HG03457 (cell line): ENCODE data around the gene FGF1.

Source experiments
- ATAC-seq: cut with Tn5 transposase; IDR thresholded peaks from one replicate; pipeline ENCODE4 v1.9.1; 2021; ENCODE audit warnings: moderate number of reproducible peaks; ENCODE audit not compliant: unreplicated experiment

The FGF1 gene

DNA sequence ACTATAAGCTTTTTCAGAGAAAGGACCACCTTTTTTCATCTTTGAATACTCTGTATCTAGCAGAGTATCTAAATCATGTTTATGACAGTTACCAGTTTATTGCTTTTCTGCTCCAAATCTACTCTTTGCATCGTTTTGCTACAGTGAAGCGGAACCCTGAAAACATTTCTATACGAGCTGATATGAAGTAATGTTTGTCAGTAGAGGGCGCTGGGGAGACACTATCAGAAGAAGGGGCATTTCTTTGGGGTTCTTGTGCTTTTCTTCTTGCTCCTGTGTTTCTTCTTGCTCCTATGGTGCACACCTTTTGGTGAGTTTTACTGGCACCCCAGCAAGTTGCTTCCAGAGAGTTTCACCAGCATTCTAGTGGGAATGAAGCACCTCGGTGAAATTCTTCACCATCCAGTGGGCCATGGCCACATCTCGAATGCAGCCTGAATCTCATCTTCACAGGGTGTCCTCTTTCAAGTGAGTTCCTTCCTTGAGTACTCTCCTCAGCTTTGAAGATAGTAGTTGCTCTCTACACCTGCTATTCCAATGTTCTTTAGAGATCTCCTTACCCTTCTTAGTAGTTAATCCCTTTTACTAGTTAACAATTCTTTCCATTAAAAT is 98.4 kb downstream of the FGF1 start:
- no peak for ATAC-seq

DNA sequence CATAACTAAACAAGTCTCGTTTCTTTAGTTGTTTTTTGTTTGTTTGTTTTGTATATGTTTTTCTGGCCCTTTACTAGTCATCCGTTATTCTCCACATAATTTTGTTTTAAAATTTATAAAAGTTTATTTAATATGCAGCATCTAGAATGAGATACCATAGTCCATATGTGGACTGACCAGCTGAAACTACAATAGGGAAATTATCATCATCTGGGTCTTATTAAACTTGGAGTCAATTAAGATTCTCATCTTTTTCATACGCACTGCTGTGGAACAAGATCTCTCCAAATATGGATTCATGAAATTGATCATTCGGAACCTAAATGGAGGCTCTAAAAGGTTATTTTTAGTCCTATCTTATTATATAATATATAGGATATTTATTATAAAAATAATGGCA is 99.3 kb downstream of the FGF1 start:
- ATAC-seq, result no peak

DNA sequence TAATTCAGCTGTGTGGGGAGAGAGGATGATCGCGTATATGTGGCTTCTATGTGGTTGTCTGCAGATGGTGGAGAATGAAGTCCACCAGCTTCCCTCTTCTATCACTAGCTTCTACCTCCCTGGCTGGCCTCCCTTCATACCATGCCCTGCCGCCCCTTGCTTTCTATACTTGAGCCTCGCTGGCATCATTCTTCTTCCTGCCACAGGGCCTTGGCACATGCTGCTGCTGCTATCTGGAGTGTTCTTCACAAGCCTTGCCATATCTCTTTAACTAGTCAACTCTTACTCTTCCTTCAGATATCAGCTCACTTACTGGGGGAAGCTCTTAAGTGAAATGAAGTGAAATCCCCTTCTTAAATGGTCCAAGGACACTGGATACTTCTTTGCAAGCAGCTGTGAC is 100.4 kb downstream of the FGF1 start:
- no peak for ATAC-seq

DNA sequence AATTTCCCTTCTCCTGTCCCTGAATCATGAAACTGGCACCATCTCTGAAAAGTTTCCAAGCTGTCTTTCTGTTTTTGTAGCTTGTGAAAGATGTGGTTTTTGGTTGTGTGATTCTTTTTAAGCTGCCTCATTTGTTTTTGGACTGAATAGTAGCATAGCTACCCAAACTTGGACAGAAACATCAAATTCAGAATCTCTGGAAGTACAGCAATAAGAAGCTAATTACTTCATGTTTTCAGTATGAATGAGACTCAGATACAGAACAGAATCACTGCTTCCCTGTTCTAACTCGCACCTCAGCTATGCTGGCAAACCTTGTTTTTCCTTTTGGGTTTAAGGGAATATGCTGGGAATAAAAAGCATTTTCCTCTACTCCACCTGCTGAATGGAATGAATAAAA is 101.0 kb downstream of the FGF1 start:
- ATAC-seq, result no peak

DNA sequence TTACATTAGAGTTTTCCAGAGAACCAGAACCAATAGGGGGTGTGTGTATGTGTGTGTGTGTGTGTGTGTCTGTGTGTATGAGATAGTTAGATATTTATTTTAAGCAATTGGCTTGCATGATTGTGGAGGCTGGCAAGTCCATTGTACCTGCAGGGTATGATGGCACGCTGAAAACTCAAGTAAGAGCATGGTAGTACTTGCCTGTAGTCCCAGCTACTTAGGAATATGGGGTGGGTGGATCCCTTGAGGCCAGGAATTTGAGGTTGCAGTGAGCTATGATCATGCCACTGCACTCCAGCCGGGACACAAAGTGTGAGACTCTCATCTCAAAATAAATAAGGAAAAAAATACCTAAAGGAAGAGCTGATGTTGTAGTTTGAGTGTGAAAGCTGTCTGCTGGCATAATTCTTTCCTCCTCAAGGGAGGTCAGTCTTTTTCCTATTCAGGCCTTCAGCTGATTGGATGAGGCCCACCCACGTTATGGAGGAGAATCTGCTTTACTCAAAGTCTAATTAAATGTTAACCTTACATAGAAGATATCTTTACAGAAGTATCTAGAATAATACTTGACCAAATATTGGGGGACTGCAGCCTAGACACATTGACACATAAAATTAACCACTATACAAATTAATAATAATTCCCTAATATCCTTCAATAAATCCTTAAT is 107.6 kb downstream of the FGF1 start:
- no peak for ATAC-seq

DNA sequence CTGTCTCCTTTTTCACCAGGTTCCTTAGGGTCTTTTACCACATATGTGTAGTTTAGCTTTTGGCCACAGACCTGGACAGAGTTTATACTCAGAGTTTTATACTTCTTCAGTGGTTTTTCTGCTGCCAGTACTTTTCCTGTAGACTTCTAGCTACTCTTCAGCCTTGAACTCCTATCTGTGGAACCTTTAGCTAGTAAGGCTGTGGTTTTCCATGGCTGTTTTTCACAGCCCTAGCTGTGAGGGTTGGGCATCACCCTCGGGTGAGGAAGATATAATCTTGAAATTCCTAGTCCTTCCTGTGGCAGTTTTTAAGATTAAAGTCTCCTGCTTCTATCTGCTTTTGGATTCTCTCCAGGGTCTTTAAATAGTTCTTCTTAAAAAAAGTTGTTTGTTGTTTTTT is 109.1 kb downstream of the FGF1 start:
- ATAC-seq, result no peak

DNA sequence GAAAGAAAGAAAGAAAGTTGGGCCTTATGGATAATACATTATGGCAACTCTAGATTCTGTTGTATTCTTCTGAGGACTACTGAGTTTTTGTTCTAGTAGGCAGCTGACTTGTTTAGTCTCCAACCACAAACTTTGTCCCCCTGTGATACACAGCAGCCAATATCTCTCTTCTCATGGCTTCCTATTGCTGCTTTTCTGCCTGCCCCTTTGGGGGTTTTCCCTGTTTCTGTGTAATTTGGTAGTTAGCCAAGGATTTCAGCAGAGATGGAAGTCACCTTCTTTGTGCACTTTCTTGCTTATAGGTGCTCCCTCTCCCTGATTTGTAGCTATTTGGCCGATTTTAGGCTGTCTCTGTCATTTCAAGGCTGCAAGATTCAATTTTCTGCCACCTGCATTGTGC is 109.6 kb downstream of the FGF1 start:
- ATAC-seq, result no peak

DNA sequence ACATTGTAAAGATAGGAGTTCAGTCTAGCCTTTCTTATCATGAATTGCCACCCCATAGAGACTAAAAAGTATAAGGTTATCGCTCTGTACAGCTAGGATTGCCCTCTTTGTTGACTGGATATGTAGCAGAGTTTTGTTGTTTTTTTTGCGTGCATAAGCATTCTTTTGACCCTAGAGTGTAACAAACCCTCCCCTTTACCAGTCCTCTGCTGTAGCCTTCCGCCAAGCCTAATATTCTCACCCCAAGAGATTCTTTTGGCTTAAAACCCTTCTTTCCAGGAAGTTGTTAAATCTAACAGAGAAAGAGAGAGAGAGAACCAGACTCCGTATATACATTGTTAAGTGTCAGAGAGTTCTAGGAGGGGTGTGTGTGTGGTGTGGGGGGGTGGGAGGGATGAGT is 113.9 kb downstream of the FGF1 start:
- ATAC-seq, result no peak

DNA sequence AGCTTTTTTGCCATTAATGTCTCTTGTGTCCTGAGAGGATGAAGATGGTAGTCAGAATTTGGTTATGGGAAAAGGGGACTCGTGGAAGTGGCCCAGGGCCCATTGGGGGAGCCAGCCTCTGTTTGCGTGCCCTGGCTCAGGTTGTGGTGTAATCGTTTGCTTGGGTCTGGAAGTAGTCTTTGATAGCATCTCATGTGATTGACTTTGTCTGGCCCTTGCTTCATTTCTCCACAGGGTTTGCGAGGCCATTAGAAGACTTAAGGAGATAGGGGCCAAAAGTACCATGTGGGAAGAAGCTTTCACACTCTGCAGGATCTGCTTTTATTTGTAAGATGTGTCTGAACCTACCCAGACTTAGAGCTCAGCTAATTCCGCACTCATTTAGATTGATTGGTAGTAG is 114.5 kb downstream of the FGF1 start:
- no peak for ATAC-seq

DNA sequence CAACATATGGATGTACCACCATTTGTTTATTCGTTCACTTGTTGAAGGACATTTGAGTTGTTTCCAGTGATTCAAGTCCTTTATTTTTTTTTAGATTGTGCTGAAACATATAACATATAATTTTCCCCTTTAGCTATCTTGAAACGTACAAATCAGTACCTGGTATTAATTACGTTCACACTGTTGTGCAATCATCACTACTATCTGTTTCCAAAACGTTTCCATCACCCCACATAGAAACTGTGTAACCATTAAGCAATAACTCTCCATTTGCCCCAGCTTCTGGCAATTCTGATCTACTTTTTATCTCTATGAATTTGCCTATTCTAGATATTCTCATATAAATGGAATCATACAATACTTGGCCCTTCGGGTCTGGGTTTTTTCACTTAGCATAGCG is 116.0 kb downstream of the FGF1 start:
- no peak for ATAC-seq

DNA sequence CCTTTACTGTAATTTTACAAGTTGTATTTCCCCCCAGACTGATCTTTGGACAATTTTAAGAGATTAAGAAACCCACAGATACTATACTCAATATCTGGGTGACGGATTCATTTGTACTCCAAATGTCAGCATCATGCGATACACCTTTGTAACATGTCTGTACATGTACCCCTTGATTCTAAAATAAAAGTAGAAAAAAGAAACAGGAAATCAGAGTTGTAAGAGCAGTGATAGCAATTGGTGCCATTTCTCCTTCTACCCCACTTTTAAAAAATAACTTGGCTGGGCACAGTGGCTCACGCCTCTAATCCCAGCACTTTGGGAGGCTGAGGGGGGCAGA is 116.9 kb downstream of the FGF1 start:
- no peak for ATAC-seq

DNA sequence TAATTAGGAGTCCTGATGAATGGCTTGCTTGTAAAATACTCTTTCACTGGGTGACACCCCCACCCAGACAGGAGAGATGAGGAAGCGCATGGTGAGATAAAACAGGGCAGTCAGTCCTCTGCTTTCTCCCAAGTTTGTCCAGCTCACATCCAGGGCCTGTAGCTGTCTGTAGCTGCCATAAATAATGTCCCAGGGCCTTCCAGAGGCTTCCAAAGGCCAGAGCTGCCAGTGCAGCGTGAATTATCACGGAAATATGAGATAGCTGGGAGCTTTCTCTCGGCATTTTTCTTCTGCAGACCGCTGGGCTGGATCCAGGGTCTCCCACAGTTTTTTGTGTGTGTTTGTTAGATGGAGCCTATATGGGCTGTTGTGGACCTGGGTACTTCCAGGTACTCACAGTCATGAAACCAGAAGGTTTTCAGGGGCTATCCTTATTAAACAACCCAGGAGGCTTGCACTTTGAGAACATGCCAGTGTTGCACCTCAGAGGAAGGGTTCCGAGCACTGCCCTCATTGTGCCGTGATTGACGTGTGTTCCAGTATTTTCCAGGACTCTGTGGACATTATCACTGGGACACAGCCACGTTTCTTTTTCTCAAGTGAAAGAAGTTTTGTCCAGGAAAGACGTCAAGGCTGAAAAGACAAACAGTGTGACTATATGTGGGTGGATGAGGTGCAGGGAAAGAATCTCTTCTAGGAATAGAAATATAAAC is 117.5 kb downstream of the FGF1 start:
- no peak for ATAC-seq

DNA sequence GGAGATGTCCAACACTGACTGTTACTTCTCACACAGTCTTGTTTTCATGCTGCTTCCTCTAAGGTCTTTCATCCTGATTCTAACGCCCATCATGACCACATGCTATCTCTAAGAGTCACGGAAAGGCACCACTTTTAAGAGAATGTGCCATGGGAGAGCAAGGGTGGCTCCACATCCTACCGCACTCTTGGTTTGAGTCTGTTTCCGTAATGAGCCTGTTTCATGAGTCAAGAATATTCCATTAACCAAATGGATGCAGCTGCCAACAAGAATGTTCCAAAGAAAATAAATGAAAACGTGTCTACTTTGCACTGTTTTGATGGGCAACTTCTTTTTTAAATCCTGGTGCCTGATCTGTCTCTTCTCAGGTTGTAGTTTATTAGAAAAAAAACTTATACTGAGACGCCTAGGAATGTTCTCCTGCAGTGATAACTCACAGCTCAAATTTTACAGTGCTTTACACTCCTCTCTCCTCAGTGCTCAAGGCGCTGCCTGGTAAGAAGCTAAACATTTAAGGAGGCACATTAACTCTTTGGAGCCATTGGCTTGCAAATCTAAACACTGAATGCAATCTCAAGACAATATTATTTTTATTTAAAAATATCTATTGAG is 124.3 kb downstream of the FGF1 start:
- no peak for ATAC-seq

DNA sequence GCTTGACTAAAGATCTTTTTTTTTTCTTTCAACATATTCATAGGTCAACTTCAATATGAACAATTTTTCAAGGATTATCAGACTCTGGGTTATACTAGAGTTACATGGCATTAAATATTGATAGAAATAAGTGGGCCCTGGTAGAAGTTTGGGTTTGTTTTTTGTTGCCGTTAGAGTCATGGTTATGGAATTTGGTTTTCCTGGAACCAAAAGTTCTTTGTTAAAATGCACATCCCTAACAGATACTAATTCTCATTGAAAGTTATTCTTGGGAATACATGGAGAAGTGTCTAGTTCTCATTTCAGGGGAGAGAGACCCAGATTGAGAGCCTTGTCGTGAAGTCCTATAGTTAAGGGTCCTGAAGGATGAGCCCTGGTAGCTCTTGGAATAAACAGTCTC is 124.9 kb downstream of the FGF1 start:
- ATAC-seq, result no peak

DNA sequence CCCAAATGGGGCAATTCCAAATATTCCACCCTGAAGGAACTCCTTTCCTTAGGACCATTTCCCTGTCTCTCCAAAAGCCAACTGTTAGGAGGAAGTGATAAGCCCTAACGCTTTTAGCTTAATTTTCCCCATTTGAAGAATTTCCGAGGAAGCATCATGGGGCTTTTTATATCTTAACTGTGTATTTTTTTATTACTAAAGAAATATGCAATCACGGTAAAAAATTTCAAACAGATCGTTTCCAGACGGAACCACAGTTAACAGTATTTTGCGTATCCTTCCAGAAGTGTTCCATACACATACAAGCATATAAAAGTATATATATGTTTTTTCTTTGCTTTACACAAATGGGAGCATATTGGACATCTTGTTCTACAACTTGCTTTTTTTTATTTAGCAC is 133.8 kb downstream of the FGF1 start:
- ATAC-seq, result no peak

DNA sequence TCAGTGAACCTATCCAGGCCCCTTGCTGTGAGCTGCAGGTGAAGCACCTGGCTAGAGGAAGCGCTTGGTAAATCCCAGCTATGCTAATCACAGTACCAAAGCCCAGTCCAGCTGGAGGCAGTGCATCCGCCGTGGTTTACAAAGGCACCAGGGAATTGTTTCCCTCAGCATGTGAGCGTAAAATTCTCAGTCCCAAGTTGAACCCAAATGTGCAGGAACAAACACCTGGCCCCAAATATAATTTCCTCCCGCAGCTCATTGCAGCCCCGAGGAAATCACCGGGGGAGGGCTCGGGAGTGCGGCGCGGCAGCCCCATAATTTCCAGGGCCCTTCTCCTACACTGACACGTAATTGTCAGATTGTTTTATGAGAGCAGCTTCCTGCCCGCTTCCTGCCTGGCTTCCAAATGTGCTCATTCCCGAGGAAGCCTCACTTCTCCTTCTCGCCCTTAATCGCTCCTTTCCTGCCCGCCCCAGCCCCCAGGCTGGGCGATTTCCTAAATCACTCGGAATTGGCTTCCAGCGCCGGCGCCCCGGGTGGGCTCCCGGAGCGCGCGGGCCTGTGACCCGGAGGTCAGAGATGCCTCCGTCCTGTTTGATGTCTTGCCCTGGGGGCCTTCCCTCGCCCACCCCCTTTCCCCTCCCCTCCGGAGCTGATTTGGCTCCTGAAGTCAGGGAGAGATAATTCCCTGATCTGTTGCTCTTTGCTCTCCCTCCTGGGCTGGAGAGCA is 134.4 kb downstream of the FGF1 start:
- no peak for ATAC-seq

DNA sequence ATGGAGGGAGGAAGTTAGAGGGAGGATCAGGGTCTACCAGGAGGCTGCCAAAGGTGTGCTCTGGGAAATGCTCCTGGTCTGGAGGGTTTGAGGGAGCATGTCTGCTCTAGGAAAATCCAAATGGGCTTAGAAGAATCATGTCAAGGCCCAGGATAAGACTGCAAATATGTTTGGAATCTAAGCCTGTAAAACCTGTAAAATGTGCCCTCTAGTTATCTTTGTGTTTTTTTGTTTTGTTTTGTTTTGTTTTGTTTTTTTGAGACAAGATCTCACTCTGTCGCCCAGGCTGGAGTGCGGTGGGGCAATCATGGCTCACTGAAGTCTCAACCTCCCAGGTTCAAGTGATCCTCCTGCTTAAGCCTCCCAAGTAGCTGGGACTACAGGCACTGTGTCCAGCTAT is 135.4 kb downstream of the FGF1 start:
- no peak for ATAC-seq

DNA sequence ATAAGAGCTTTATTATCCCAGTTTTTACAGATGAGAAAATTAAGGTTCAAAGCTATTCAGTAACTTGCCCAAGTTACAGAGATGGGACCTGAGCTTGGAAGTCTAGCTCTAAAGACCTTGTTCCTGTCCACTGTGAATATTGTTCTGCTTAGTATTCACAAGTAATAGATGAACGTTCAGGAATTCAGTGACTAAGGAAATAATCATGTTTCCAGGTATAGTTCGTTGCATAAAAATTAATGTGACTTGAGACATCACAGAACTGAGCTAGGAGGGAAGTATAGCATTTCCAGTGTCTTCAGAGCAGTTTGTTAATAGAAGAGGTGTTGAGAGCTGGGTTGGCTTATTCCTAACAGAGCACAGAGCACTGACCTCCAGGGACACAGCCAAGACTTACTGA is 136.1 kb downstream of the FGF1 start:
- no peak for ATAC-seq

DNA sequence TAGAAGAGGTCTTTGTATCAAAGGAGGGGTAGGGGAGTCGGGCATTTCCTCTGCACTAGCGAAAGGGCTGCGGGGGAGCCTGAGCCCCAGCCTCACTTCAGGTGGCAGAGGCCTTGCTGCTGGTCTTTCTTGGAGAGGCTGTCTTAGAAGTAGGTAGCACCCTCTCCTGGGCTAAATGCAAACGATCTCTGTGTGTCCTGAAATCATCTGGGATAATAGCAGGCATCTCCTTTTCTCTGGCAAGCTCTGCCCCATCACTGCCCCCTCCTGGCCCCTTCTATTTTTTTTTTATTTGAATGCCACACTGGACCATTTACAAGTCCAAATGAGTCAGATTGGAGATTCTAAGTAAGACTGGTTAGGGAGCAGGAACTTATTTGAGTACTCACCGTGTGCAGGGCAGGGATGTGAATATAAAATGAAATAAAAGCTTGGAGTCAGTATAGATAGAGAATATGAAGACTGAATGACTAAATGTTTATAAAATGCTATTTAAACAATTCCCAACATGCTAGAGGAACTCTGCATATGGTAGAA is 137.1 kb downstream of the FGF1 start:
- no peak for ATAC-seq

DNA sequence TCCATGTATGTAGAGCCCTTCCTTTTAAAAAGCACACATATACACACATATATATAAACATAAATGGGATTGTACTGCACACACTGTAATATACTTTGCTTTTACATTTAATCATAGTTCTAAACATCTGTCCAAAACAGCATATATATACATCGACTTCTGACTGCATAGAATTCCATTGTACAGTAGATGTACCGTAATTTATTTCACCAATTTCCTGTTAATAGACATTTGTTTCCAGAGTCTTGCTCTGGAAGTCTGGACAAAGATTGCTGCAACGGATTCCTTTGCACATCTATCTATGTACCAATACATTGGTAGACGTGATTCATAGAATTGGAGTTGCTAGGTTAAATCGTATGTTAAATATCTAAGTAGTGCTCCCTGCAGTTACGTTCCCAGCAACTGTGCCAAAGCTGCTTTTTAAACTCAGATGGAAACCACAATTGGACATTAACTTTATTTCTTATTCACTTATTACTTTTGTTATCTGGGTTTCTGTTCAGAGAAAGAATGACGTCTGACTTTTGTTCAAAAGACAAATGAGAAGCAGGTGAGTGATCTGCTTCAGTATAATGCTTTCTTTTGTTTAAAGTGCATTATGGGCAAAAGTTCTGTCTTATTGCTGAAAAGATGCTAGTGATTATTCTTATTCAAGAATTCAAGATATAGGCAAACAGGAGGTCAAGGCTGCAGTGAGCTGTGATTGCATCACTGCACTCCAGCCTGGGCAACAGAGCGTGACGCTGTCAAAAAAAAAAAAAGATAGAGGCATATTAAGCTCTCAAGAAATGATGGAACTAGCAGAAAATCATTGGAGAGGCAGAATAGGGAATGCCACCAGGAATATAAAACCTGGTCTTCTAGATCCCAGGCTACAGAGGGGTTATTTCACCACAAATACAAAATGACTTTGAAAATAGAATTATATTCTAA is 138.2 kb downstream of the FGF1 start:
- no peak for ATAC-seq
